Body of pancreas (tissue), 4 donors: ENCODE results near the gene MB21D2. TPM values are rescaled to one million over a fixed set of nuclear protein-coding genes. Genes with fewer than 3 reads are reported as not detected.

ENCODE experiments used
- ATAC-seq: fragments of 150-250 bp; one replicate; pipeline ENCODE4 v1.9.1; 2016
- DNase-seq, 4 donors: peaks; one replicate each; pipeline ENCODE4 v3.0.0-alpha.2; 2019
- H3K27ac ChIP-seq, 4 donors: fragments of 200-600 bp; sonication (generic); 1 replicate in 3 of 4; 2 replicates in 1 of 4; pipeline versions ENCODE4 v1.5.1 to v1.6.1; 2016 to 2019; ENCODE audit warnings: mild to moderate bottlenecking in 1 of 4, mixed read lengths in 1 of 4, moderate library complexity in 1 of 4
- H3K27me3 ChIP-seq, 2 donors: fragments of 200-600 bp; sonication (generic); one replicate each; pipeline ENCODE4 v1.6.0; 2016; ENCODE audit warnings: mild to moderate bottlenecking in 1 of 2
- H3K36me3 ChIP-seq, 2 donors: fragments of 200-600 bp; sonication (generic); replicated peaks in 1 of 2; 2 replicates each; pipeline ENCODE4 v1.5.1; 2016; ENCODE audit warnings: low read depth in 2 of 2; ENCODE audit not compliant: insufficient read depth in 1 of 2
- H3K4me1 ChIP-seq: fragments of 200-600 bp; sonication (generic); one replicate; pipeline ENCODE4 v1.6.0; 2016
- H3K4me3 ChIP-seq, 2 donors: fragments of 200-600 bp; sonication (generic); 1 replicate in 1 of 2; 2 replicates in 1 of 2; pipeline ENCODE4 v1.5.1; 2016 to 2019
- H3K9me3 ChIP-seq, 3 donors: fragments of 200-600 bp; sonication (generic); 1 replicate in 2 of 3; 2 replicates in 1 of 3; pipeline ENCODE4 v1.5.1; 2016
- CTCF ChIP-seq, 7 experiments: fragments of 450-650 bp in 4 of 7; fragments of 200-600 bp in 3 of 7; sonication (generic) in 3 of 7; IDR thresholded peaks; one replicate each; pipeline ENCODE4 v1.5.1; 2016 to 2019; ENCODE audit warnings: antibody characterized with exemption in 7 of 7
- POLR2A ChIP-seq, 3 donors: fragments of 450-650 bp; IDR thresholded peaks; one replicate each; pipeline ENCODE4 v1.6.1; 2016; ENCODE audit warnings: antibody characterized with exemption in 3 of 3, mild to moderate bottlenecking in 2 of 3
- WGBS, 2 donors: methylation state at CpG; one replicate each; pipeline ENCODE4 v1.1.5; 2017; 5-methylcytosine and 5-hydroxymethylcytosine counted together
- intact Hi-C: fragments of 100-400 bp; cut with DNase I; formaldehyde crosslinking; loops from one replicate; pipeline ENCODE4 v1.15.1; 2023
- total RNA-seq, 2 donors: library from RNA; depleted of rRNA; stranded (reverse); fragments of >200 nt; gene quantifications; one replicate each; pipeline ENCODE4 v1.1.0, GENCODE V29; 2016

Gene MB21D2
- total RNA-seq, 2 donors from 2014 or later = 0.66 to 1.8 TPM

DNA sequence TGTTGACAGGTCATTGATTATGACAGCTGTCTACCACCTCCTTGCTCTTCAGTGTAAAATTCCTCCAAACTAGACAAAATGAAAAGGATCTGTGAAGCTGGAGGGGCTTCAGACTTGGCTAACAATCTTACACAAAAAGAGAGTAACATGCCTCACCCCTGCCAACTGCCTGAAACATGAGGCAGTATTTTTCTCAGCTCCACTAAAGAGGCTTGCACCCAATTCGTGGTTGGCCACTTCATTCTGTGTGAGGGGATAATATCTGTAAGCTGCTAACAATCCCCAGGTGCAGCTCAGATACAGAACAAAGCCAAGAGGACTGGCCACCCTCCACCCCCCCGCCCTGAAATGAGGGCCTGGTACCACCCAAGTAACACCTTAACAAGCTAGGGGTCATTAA lies 2.8 kb downstream of the MB21D2 start:
- intact Hi-C loops = no loop called here
- 49 to 71% methylated on average over 2 of the region's 2 CpGs for WGBS, 2 donors
- DNase-seq (no peak), ATAC-seq (no peak)
- TF ChIP-seq POLR2A (IDR thresholded peaks at IDR 0.05) = no peak
- TF ChIP-seq CTCF (IDR thresholded peaks at IDR 0.05) = no peak
- H3K9me3 ChIP-seq = no peaks in the 10 kb centered on the region
- no peaks in the 10 kb centered on the region for H3K27me3 ChIP-seq
- H3K27ac ChIP-seq = no peak overlapping the region
- peaks cover 16% of the 10 kb centered on the region for H3K4me1 ChIP-seq
- no peaks in the 10 kb centered on the region for H3K36me3 ChIP-seq
- no peak overlapping the region for H3K4me3 ChIP-seq

DNA sequence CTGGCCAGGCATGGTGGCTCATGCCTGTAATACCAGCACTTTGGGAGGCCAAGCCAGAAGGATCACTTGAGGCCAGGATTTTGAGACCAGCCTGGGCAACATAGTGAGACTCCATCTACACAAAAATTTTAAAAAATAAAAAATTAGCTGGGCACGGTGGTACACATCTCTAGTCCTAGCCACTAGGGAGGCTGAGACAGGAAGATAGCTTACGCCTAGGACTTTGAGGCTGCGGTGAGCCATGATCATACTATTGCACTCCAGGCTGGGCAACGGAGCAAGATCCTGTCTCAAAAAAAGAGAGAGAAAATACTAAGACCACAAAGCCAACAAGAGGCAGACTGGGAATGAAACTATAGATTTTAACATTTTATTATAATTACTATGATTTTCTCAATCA lies 4.1 kb downstream of the MB21D2 start:
- no peak for DNase-seq
- intact Hi-C loops = no loop called here
- peaks cover 14% of the 10 kb centered on the region for H3K4me1 ChIP-seq
- H3K27ac ChIP-seq = no peak overlapping the region
- H3K4me3 ChIP-seq = no peak overlapping the region
- TF ChIP-seq POLR2A (IDR thresholded peaks at IDR 0.05) = no peak
- TF ChIP-seq CTCF (IDR thresholded peaks at IDR 0.05) = no peak
- 91 to 92% methylated on average over 4 of the region's 4 CpGs for WGBS, 2 donors
- H3K9me3 ChIP-seq = no peaks in the 10 kb centered on the region
- no peak for ATAC-seq
- no peaks in the 10 kb centered on the region for H3K27me3 ChIP-seq
- H3K36me3 ChIP-seq = no peaks in the 10 kb centered on the region

DNA sequence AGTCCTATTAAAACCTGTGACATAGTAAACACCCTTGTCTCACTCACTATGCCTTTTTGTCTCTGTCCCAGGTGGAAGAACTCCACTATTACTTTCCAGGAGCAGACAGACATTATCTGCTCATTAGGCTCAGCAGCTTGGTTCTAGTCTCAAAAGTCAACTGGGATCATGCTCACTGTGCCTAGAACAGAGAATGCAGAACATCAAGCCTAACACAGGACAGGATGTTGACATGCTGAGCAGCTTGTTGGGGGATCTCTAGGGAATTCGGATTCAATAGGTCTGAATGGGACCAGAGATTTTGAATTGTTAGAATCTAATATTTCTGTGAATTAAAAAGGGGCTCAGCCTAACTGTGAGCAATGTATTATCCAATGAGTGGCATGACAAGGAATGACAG lies 6.4 kb downstream of the MB21D2 start:
- Histone ChIP-seq H3K9me3 (no peaks in the 10 kb centered on the region), H3K36me3 (no peaks in the 10 kb centered on the region), H3K4me1 (peaks cover 10% of the 10 kb centered on the region), H3K27me3 (no peaks in the 10 kb centered on the region), H3K27ac (no peak overlapping the region), H3K4me3 (no peak overlapping the region)
- TF ChIP-seq POLR2A (IDR thresholded peaks at IDR 0.05) = no peak
- no peak for TF ChIP-seq CTCF (IDR thresholded peaks at IDR 0.05)
- ATAC-seq (no peak), DNase-seq (no peak)
- intact Hi-C loops = no loop called here
- WGBS, 2 donors = 73 to 89% methylated on average over 1 of the region's 1 CpG

DNA sequence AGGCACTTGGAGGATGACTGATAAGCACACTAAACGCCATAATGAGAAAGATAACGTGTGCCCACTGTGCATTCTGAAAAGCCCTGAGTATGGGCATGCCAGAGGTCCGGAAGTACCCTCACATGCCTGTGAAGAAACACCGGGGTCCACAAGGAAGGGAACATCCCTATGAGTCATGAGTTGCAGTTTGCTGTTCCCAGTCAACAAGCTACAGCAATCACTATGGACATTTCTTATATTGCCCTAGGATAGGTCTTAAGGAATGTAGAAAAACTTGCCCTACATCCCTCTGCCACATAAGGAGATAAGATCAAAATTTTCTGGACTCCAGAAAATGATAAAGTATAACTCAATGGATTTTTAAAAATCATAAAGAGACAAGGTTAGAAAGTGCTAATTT lies 9.9 kb downstream of the MB21D2 start:
- intact Hi-C loops = no loop called here
- ATAC-seq = no peak
- no peaks in the 10 kb centered on the region for H3K27me3 ChIP-seq
- TF ChIP-seq CTCF (IDR thresholded peaks at IDR 0.05) (no peak), POLR2A (IDR thresholded peaks at IDR 0.05) (no peak)
- WGBS, 2 donors = 61 to 74% methylated on average over 4 of the region's 4 CpGs
- H3K4me1 ChIP-seq = no peaks in the 10 kb centered on the region
- DNase-seq = no peak
- H3K9me3 ChIP-seq = no peaks in the 10 kb centered on the region
- no peak overlapping the region for H3K4me3 ChIP-seq
- no peak overlapping the region for H3K27ac ChIP-seq
- no peaks in the 10 kb centered on the region for H3K36me3 ChIP-seq

GRCh38 chr3:192906940-192907339 lies 10.7 kb downstream of the MB21D2 start:
- ATAC-seq (no peak), DNase-seq (no peak)
- 86 to 96% methylated on average over 1 of the region's 1 CpG for WGBS, 2 donors
- H3K27ac ChIP-seq = no peak overlapping the region
- H3K9me3 ChIP-seq = no peaks in the 10 kb centered on the region
- no peaks in the 10 kb centered on the region for H3K36me3 ChIP-seq
- no peaks in the 10 kb centered on the region for H3K27me3 ChIP-seq
- no peak overlapping the region for H3K4me3 ChIP-seq
- TF ChIP-seq CTCF (IDR thresholded peaks at IDR 0.05) (no peak), POLR2A (IDR thresholded peaks at IDR 0.05) (no peak)
- intact Hi-C loops = no loop called here
- H3K4me1 ChIP-seq = no peaks in the 10 kb centered on the region
